HG03066 (cell line): ENCODE results near the gene DNAH1.

Experiments
- ATAC-seq: cut with Tn5 transposase; IDR thresholded peaks from one replicate; pipeline ENCODE4 v1.9.1; 2021; ENCODE audit warnings: low read depth; ENCODE audit not compliant: unreplicated experiment

DNAH1 gene

DNA sequence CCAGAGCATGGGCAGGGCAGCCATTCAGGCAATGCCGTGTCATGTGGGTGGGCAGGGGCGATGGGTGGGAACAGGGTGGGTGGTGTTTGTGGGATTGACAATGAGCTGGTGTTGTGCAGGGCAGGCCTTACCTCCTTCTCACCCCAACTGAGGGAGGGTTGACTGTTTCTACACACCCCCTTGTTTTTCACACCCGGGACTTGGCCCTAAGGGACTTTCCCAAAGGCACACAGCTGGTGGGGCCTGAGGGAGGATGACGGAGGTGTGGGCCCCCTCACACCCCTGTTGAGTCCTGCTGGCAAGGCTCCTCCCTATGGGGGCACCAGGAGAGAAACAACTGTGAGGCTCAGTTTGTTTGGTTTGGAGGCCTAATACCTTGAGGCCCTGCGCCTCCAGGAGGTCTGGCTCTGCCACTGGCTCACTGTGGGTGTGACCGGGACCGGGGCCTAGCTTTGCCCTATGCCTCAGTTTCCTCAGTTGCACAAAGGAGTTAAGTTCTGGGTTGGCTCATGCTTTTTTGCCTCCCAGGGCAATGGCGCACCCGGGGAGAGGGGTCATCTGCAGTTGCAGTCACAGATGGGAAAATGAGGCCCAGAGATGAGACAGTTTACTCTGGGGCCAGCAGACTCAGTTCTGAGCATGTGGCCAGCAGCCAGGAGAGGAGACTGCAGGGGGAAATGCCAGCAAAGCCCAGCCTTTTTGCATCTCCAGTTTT lies 5.1 kb upstream of the DNAH1 start:
- peak; percentile 42 for ATAC-seq

GRCh38 chr3:52311576-52312119 lies 4.5 kb upstream of the DNAH1 start:
- no peak for ATAC-seq

DNA sequence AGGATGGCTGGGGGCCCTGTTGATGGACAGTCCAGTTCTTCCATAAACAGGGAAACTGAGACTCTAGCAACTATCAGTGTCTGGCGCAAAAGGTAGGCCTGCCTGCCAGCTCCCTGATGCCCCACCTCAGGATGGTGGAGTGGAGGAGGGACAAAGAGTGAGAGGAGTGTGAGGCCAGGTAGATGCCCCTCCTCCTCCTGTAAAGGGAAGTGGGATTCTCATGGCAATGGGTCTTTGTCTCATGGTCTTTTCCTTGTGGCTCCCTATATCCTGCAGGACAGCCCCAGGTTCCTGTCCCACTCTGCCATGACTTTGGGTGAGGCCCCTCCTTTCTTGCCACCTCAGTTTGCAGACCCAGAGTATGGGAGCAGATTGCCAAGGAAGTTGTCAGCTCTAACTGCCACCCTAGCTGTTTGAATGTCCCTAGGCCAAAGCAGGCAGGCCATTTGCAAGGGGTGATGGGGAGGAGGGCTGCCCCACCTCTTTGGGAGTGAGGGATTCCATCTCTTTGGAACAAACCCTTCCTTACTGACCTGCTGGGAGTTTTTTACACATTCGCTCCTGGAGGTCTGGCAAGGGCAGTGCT lies 2.8 kb upstream of the DNAH1 start:
- ATAC-seq, result peak; percentile 6

DNA sequence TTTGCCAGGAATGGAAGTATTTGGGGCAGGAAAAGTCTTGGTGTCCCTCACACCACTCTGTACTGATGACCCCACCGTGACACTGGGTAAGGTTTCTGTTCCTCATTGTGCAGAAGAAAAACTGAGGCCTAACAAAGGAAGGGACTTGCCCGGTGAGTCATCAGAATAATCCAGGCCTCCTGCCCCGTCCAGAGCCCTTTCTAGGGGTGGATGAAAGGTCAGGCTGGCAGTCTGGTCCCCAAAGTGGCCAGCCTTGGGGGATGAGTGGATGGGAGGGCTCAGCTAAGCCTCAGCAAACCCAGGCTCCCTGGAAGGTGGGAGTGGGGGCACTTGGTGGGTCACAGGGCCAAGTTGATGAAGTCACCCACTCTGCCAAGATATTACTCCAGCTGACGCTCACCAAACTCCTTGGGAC lies 2.3 kb upstream of the DNAH1 start:
- peak; percentile 91 for ATAC-seq

GRCh38 chr3:52314489-52314888 lies 1.6 kb upstream of the DNAH1 start:
- ATAC-seq, result no peak

- no peak for ATAC-seq
Observed at GRCh38 chr3:52315006-52315405, 1.1 kb upstream of the DNAH1 start.

GRCh38 chr3:52317208-52318000 lies 1.3 kb downstream of the DNAH1 start:
- no peak for ATAC-seq

DNA sequence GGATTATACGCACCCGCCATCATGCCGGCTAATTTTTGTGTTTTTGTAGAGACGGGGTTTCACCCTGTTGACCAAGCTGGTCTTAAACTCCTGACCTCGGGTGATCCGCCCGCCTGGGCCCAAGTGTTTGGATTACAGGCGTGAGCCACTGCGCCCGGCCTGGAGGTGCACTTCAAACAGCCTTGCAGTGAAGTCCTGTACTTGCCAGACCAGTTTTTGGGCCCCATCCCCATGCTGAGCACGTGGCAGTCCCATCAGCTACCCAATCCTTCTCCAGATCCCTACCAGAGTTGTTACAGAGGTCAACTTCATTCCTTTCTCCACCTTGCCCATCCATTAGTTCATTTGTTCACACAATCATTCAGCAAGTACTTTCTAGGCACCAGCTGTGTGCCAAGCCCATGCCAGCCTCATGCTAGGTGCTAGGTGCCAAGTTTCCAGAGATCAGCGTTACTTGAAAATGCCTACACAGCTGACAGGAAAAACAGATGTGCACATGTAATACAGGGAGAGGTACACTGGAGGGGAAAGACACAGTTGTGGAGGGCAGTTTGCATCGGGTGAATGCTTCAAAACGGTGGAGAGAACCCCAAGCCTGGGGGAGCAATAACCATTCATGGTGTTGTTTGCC lies 2.2 kb downstream of the DNAH1 start:
- no peak for ATAC-seq

GRCh38 chr3:52319921-52320595 lies 3.9 kb downstream of the DNAH1 start:
- no peak for ATAC-seq

GRCh38 chr3:52321481-52321880 lies 5.4 kb downstream of the DNAH1 start:
- ATAC-seq, result no peak

DNA sequence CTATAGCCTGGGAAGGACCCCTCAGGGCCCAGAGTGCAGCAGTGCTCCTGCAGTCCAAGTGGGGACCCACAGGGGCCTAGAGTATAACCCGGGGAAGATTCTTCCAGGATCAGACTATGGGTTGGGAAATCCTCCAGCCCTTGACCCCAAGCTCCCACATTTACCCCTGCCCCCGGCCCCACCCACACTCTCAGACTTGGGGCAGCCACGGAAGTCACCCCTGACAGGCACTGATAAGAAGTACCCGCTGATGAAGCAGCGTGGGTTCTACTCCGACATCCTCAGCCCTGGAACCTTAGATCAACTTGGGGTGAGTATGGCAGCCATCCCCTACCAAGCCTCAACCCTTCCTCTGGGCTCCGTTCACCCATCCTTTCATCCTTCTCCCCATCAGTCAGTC lies 6.3 kb downstream of the DNAH1 start:
- no peak for ATAC-seq

DNA sequence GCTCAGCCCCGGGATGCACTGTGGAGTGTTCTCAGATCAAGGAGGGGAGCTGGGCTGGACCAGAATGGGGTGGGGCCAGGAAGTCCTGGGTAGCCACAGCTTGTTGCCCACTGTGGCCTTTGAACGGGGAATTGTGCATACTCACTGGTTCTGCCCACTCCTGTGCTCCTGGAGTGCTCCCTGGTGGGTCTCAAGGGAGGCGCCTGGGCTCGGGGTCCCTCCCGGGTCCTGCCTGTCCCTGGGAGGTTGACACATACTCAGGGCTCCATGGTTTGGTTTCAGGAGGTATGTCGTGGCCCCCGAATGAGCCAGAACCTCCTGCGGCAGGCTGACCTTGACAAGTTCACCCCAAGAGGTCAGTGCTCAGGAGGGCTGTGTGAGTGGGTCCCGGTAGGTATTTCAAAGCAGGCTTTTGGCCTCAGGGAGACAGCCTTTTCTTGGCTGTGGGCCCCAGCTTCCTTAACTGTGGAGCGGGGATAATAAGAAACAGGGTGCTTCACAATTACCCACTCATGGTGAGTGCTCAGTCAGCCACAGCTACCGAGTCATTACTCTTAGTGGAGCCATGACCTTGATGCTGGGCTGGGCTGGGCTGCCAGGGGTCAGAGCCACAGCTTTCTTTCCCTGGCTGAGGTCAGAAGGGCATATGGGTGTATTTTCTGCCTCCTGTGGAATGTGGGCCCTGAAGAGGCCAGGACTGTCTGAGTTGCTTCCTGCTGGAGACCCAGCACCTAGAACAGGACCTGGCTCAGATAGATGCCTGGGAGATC lies 7.6 kb downstream of the DNAH1 start:
- no peak for ATAC-seq

DNA sequence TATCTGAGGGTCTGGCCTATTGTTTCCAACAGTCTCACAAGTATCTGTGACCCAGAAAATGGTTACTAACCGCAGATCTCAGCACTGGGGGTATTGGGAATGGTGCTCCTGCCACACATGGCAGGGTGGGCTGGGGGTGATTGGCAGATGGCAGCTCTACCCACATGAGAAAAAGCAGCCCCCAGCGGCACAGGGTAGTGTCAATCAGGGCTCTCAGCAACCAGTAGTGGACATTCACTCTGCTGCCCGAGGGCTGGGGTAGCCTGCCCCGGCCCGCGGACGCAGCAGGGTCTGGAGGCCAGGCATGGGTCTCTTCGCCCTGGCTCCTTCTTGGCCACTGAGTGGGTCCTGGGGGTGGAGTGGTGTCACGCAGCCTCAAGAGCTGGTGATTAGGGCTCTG lies 8.6 kb downstream of the DNAH1 start:
- ATAC-seq, result no peak

DNA sequence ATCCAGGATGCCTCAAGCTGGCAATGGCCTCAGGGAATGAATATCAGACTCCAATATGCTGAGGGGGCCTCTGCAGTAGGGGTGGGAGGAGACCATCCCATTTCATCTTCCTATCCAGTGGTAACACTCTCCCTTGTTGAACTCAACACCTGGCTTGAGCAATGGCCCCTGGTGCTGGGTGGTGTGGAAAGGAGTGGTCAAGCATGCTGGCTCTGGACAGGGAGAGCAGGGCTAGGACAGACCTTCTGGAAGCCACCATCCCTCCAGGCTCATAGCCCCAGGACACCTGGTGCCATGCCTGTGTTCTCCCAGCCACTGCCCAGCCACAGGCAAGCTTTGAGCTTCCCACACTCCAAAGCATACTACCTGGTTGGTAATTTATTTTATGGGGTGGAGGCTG lies 9.6 kb downstream of the DNAH1 start:
- no peak for ATAC-seq

DNA sequence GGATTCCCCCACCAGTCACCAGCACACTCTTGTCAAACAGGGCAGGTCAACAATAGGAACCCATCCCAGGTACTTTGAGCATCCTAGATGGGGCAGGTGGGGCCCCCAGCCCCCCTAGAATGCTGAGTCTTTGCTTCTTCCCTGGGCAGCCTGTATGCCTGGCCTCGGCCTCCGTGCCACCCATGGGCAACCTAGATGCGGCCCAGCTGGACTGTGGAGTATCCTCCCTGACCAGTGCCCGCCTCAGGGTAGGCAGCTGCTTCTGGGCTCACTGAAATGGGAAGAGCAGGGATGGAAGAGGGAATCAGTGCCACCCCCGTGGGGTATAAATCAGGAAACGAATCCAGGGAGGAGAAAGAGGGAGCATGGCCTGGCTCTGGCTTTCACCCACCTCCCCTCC lies 10.9 kb downstream of the DNAH1 start:
- ATAC-seq, result no peak

- no peak for ATAC-seq
Observed at GRCh38 chr3:52327486-52328290, 11.6 kb downstream of the DNAH1 start.

DNA sequence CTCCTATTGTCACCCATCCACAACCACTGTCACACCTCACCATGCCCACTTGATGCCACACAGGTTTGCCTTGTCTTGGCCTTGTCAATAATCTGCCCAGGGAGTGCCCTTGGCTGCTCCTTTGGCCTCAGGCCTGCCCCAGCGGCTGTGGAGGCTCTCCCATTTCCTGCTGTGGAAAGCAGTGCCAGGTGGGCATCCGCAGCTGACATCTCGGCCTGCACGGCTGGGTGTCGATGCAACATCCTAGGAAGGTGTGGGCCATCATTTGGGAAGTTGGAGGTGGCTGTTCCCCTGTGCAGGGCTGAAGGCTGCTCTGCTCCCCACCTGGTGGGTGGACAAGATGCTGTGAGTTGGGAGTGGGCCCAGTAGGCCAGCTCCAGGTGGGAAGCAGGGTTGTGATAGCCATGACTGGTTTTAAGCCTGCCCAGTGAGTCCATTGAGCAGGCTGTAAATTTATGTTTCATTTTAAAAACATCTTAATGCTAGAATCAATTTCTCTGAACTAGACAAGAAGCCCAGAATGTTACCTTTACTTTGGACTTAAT lies 12.5 kb downstream of the DNAH1 start:
- no peak for ATAC-seq

DNA sequence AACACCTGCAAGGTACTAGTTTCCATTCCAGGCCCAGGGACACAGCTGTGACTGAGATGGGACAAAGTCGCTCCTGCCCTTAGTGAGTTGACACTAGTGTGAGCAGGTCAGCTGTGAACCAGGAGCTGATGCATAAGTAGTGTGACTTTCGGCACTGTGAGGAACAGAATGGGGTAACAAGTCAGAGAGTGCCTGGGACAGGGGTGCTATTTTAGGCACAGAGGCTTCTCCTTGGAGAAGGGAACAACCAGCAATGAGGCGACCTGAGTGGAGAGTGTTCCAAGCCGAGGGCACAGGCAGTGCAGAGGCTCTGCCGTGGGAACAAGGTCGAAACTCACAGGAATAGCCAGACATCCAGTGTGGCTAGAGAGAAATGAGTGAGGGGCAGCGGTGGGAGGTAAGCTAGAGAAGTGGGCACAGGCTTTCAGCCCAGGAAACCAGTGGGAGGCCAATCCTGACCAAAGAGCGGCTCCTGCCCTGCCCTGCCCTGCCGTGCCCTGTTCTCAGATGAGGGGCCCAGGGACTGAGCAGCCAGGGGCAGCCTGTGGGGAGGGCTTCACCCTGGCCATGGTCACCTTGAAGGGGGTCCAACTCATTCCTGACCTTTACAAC lies 14.2 kb downstream of the DNAH1 start:
- ATAC-seq, result no peak
